HG03039 (cell line): ENCODE measurements around the gene NEURL1.
"Not testable (repeated sequence)": the region's sequence is repeated elsewhere in the genome, so short reads cannot be mapped to it uniquely, and the experiment has no call there.

Source experiments
- ATAC-seq: cut with Tn5 transposase; IDR thresholded peaks from one replicate; pipeline ENCODE4 v1.9.1; 2021; ENCODE audit warnings: mild to moderate bottlenecking, moderate library complexity; ENCODE audit not compliant: unreplicated experiment

Gene NEURL1

DNA sequence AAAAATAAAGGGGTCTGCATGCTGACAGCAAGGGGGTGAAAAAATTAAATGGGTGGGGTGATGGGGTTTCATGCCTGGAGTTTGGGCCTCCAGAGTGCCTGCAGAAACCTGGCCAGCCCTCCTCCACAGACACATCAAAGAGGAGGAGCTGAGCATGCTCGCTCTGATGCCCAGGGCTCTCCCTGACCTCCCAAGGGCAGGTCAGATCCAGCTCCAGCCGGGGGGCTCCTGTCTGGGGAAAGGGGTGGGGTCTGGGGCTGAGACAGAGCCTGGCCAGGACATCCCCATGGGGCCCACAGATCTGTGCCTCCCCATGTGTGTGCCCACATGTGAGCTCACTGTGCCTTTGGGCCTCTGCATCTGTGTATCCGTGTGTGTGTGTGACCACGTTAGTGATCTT lies 33.9 kb upstream of the NEURL1 start:
- ATAC-seq: no peak

DNA sequence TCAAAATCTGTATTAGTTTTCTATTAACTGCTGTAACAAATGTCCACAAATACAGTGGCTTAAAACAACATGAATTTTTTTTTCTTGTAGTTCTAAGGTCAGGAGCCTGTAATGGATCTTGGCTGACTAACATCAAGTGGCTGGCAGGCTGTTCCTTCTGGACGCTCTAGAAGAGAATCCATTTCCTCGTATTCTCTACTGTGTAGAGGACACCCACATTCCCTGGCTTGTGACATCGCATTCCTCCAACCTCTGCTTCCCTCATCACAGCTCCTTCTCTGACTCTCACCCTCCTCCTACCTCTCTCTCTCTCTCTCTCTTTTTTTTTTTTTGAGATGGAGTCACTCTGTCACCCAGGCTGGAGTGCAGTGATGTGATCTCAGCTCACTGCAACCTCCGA lies 30.0 kb upstream of the NEURL1 start:
- no peak for ATAC-seq

DNA sequence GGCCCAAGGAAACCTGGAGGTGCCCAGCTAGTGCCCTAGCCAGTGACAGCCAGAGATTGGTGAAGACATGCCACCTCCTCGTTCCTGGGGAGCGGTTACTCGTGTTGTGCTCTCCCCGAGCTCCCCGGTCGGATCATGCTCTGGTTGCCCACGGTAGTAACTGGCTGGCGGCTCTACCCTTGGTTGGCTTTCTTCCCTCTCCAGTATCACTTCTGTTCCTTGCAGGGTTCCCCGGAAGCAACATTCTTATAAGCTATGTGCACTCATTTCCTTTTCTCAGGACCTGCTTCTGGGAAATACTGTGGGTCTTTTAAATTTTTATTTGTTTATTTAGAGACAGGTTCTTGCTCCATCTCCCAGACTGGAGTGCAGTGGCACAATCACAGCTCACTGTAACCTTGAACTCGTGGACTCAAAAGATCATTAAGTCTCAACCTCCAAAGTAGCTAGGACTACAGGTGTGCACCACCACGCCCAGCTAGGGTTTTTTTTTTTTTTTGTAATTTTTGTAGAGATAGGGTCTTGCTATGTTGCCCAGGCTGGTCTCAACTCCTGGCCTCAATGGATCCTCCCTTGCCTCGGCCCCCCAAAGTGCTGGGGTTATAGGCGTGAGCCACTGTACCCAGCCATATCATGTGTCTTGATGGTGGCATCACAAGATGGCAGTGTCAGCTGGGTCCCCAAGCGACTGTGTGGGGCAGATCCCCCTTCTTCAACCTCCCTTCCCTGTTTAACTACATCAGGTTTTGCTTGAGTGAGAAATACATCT lies 27.9 kb upstream of the NEURL1 start:
- ATAC-seq: no peak

DNA sequence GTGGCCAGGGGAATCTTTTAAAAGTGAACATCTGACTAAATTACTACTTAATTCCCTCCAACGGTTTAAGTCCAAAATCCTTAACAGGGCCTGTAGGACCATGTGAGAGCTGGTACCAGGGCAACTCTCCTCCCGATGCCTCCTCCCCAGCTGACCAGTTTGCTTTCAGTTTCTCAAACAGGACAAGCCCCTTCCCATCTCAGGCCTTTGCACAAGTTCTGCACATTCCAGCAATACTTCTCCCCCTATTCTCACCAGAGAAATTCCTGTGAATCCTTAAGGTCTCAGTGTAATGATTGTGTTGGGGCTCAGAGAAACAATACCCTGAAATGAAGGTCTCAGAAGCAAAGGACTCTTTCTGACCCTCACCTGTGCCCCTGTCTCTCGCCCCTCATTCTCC lies 26.8 kb upstream of the NEURL1 start:
- ATAC-seq: no peak

DNA sequence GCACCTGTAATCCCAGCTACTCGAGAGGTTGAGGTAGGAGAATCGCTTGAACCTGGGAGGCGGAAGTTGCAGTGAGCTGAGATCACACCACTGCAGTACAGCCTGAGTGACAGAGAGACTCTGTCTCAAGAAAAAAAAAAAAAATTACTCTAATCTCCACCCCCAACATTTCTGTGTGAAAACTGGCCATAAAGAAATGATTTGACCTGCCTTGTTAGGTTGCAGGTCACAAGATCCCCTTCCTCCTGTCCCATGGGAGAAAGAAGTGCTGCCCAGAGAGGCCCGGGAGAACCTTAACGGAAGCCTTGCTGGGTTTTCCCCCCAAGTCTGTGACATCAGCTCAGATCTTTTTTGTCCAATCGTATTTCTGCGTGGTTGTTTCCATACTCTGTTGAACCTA lies 26.1 kb upstream of the NEURL1 start:
- no peak for ATAC-seq

DNA sequence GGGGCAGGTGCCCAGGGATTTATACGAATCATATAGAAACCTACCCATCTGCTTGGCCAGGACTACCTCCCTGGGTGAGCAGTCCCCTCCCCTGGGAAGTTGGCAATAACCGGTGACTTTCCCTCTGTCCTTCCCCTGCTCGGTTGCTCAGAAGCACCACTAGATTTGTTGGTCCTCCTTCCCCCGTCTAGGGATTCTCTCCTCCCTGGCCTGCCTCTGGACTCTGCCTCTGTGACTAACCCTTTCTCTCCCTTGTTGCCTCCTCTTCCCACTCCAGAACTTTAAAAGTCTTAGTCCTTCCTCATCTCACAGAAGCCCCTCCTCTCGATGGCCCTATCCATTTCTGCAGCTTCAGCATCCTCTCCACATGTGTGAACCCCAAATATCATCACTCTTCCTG lies 24.3 kb upstream of the NEURL1 start:
- no peak for ATAC-seq

DNA sequence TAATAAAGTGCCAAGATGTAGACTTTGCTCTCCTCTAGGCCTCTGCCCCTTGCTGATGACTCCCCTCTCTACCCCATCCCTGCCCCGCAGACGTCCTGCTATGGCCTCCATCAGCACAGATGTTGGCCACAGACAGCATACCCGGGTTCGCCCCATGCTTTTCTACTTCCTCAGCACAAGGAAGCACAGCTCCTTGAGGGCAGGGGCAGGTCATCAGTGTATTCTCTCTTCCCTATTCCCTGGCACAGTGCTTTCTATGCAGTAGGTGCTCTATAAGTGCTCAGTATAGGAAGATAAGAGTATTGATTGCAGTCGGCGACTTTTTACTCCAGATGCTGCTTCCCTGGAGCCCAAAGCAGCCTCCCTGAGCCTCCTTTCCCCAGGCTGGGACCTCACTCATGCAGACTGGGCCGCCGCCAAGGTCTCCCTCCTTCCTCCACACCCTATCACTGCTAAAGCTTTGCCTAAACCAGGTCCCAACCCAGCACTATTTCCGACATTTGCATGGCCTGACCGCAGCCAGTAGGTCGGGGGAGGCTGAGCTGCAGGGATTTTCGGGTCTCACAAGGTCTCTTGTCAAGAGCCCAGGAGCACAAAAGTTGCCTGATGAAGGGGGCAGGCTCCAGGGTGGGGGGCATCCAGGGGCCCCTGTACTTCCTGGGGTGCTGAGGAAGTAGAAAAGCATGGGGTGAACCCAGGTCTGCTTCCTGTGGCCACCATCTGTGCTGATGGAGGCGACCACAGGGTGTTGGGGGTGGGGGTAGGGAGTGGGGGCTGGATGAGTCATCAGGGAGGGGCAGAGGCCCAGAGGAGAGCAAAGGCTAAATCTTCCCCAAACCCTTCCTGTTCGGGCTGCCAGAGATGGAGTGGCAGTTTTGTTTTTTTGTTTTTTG lies 22.5 kb upstream of the NEURL1 start:
- peak; percentile 57 for ATAC-seq

DNA sequence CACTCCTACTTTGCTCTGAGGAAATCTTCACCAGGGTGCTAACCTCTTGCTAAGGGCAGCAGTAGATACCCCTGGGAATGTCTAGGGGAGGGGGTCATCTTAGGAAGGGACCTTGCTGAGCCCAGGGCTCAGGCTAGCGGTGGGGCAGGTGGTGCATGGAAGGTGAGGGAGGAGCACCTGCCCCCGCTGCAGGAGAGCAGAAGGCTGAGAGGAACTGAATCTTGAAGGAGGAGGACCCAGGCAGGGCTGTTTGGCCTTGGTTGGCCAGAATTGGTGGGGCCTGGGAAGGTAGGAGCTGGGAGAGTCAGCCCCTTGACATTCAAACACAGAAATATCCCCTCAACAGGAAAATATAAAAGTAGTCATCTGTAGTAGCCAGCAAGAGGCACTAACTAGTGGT lies 21.5 kb upstream of the NEURL1 start:
- no peak for ATAC-seq

DNA sequence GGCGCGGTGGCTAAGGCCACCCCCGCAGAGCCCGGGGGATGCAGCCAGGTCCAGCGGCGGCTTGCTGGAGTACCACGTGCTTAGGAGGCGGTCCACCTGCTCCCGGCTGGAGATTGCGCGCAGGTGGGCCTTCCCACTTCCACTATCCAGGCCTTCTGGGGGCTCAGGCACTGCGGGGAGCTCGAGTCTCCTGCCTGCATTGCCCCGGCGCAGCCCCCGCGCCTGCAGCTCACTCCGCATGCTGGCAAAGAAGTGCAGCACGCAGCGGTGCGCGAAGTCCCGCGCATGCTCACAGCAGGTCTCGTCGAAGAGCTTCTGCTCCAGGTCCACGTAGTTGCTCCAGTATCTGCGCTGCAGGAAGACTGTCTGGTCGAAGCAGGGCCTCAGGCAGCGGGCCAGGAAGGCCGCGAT lies 20.2 kb upstream of the NEURL1 start:
- no peak for ATAC-seq

DNA sequence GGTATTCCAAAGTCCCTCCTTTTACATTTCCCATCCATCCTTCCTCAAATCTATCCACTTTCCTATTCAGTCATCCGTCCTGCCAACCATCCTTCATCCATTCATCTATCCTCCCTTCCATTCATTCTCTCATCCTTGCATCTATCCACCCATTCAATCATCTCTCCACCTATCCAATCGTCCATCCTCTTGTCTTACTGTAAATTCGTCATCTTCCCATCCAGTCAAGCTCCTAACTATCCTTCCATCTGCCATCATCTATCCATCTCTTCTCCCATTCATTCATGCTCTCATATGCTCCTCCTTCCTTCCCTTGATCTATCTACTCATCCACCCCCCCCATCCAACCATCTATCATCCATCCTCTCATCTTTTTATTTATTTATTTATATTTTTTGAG lies 19.4 kb upstream of the NEURL1 start:
- ATAC-seq: no peak

DNA sequence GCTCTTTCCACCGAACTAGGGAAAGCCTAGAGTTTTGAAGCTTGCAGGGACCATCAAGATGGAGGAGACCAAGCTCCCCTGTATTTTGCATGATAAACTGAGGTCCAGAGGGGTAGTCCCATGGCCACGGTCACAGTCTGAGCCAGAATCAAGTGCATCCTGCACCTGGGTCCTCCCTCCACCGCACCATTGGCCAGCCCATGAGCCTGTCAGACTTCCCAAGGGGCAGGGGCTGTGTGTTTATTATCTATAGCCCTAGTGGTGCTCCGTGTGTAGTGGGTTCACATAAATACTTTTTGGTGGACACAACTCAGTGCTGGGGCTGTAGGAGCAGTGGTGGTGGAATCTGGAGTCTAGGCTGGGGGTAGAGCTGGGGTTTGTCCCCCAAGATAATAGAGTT lies 18.1 kb upstream of the NEURL1 start:
- no peak for ATAC-seq

DNA sequence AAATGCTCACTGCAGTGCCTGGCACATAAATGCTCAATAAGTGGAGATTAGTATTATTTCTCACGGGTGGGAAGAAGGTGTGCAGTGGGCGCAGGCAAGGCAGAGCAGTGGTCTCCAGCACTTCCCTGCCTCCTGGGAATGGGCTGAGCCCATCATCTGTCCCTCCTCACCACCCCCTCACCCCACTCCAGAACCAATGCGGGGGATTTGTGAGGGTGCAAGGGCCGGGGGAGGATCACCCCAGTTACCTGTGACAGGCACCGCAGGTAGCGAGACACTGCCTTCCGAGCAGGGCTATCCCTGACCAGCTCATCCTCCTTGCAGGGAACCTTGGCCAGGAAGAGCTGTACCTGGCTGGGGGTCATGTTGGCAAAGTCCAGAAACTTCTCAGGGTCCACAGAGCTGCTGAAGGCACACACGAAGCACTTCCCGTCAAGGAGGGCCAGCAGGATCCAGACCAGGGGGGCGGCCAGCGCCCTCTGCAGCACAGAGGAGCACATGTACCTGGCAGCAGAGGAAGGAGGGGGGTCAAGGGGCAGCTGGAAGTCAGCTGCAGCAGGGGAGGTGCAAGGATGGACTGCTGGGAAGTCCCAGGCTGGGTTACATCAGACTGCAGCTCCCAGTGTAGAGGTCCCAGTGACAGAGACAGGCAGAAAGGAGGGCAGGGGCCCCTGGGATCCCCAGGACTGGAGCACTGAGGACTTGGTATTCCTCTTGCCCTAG lies 17.3 kb upstream of the NEURL1 start:
- ATAC-seq: no peak

DNA sequence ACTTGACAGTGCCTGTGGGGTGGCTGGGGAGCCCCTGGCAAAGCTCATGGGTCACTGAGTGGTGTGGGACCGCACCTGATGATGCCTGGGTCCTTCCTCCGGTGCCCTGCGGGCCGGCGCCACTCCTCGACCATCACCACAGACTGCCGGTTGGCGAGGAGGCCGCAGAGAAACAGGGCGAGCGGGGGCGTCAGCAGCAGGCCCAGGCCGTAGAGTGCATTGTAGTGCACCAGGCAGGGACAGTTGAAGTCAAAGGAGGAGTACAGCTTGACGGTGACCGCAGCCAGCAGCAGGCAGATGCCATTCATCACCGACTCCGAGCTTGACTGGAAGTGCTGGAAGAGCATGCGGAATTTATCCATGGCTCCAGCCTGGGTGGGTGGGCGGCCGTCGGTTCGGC lies 14.8 kb upstream of the NEURL1 start:
- ATAC-seq: no peak

DNA sequence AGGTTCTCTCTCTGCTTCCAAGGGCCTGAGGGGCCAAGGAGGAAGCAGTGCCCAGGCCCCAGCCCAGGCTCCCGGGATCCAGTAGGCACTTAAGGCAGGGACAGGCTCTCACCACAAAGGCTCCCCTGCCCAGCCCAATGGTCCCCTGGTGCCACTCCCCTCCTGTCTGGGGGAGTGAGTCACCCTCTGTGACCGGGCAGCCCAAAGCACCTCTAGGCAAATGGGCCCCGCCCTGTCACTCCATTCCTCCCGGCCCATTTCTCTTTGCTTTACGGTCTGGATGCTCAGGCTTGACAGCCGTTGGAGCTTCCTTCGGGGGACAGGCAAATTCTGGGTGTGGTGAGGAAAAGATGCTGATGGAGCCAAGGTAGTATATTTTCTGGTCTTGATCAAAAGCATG lies 14.4 kb upstream of the NEURL1 start, which contains the start of gene CALHM3:
TSS of gene CALHM3 (minus strand) at position 106 of the 400 bp plus-strand sequence. CDS start 208 bp downstream, outside the sequence.
- ATAC-seq: no peak

DNA sequence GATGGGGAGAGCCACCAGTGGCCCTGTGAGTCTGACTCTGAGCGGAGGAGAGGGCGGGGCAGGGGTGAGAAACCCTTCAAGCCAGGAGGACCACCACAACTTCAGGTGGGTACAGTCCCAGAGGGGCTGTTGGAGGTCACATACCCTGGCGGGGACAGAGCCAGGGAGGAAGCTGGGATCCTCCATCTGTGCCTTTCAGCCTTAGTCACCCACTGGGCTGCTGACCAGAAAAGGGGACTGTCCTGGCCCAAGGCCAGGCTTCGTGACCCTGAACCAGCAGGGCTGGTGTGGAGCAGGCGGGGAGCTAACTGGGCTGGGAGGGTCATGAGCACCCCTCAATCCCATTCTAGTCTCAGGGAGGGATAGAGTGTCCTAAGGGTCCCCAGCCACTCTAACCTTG lies 13.0 kb upstream of the NEURL1 start:
- no peak for ATAC-seq

DNA sequence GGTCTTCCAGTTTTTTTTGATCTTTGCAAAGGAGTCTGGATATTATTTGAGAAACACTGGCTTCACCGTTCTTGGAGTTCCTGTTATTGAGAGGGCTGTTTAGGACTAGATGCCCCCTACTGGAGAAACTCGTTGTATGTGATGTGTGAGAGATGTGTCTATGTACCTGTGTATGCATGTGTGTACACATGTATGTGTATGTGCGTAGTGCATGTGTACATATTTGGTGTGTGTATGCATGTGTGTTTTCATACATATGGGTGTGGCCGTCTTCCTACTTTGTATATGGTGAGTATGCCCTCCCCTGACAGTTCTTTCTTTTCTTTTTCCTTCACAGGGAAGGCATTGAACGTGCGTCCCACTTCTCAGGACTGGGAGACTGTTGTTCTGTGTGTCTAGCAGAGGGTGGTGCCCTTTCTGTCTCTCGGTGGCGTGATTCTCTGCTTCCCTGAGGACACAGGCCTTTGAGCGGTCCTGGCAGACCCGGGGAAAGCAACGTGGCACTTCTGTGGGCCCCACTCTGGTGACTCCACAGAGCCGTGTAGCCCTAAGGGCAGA lies 11.5 kb upstream of the NEURL1 start:
- ATAC-seq: no peak

DNA sequence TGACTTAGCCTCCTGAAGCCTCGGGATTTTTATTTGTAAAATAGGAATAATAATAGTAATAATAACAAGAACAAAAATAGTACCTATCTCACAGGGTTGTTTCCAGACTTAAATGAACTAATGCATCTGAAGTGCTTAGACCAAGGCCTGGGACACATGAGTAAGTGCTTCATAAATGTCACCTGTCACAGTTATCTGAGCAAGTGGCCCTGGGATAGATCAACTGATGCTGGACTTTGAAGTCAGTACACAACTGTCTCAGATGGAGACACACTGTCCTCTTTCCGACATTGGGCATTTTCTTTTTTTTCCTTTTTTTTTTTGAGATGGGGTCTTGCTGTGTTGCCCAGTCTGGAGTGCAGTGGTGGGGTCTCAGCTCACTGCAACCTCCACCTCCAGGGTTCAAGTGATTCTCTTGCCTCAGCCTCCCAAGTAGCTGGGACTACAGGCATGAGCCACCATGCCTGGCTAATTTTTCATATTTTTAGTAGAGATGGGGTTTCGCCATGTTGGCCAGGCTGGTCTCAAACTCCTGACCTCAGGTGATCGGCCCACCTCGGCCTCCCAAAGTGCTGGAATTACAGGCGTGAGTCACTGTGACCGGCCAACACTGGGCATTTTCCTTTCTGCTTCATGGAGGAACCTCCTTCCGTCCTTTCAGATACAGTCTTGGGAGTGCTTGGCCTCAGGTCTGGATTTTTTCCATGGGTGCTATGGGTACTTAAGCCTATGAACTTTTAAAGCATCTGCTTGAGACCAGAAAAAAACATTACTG lies 6.7 kb upstream of the NEURL1 start:
- not testable (repeated sequence) for ATAC-seq

DNA sequence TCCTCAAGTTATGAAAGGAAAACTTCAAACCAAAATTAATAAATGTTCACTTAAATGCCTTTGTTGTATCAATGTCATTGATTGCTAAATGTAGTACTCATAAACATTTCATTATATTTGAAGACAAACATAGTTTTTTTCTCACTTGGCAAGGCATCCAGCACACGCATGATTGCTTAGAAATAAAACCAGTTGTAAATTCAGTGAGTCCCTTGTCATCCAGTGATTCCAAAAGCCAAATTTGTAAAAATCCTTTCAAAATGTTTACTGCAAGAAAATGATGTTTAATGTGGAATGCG lies 6.1 kb upstream of the NEURL1 start:
- ATAC-seq: no peak

DNA sequence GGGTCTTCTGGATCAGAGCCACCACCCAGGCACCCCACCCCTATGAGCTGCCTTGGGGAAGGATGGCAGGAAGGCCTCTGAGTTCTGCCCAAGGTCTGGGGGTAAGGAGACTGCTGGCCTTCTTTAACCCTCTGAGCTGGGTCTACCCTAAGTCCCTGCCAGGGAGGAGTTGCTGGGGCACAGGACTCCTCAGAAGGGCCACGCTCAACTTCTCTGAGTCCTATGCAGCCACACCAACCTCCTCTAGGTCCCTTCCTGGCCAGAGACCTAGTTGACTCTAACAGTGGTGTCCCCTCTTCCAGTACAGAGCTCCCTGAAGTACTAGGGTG lies 2.6 kb upstream of the NEURL1 start:
- no peak for ATAC-seq

DNA sequence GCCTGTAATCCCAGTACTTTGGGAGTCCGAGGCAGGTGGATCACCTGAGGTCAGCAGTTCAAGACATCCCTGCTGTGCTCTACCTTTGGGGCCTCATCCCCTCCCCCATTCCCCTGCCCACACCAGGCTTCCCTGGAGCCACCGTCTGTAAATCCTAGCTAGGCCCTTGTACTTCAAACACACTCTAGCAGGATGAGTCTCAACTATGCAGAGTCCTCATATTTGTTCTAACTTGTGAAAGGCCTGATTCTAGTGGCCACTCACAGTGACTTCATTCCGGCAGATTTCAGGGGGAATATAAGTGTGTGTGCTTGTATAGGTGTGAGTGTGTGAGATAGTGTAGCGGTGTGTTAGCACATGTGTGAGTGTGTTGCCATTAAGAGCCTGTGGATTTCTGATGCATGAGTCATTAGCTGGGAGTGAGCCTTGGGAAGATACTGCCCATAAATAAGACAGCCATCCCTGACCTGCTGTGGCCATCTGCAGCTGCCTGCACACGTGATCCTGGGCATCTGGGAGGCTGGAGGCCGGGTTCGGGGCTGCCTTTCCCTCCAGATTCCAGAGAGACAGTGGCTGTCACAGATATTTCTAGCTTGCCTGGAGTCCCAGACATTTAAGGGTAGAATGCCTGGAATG lies 1.7 kb upstream of the NEURL1 start:
- ATAC-seq: no peak
